GM19023 (cell line): ENCODE results near the gene ACVRL1.

Experiments used
- ATAC-seq: cut with Tn5 transposase; IDR thresholded peaks from one replicate; pipeline ENCODE4 v1.9.1; 2021; ENCODE audit warnings: mild to moderate bottlenecking, moderate library complexity; ENCODE audit not compliant: unreplicated experiment

Gene ACVRL1

DNA sequence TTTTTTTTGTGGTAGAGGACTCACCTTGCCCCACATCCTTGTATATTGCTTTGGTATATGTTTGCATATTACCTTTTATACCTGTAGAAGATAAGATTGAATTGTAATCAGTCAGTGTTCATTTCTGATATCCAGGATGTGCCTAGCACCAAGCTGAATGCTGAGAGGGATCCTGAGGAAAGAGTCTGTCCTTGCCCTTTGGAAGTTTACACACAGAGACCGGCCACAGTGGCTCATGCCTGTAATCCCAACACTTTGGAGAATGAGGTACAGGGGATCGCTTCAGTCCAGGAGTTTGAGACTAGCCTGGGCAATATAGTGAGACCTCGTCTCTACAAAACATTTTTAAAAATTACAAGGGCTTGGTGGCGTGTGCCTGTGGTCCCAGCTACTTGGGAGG is 52.6 kb downstream of the ACVRL1 start:
- ATAC-seq, result no peak

DNA sequence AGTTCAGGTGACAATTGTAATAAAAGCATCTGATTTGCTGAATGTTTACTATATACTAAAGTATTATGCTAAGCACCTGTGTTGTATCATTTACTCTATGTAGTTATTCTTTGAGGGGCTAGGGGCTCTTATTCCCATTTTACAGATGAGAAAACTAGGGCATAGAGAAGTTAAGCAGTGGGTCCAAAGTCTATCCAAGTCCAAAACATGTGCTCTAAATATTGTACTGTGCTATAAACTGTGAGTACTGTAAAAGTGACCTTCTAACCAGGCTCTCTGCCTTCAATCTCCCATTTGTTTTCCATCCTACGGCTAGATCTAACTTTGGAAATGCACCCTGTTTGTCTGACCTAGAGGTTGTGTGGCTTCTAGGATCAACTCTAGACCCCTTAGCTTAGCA is 53.2 kb downstream of the ACVRL1 start:
- ATAC-seq, result no peak

DNA sequence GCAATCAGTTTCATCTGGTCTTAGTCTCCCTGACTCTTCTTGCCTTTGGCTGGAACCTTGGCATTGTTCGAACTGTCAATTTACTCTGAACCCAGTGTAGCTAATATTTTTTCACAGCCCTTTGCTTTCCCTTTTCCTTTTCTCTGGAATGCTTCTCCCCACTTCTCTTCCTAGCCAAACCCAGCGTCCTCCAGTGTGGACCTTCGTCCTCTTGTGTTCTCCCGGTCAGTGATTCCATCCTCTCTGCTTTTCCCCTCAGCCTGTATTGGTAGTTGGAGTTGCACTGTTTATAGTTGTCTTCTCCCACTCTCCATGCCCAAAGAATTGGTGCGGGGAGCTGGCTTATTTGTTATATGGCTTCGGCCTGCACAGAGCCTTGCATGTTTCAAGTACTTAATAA is 53.6 kb downstream of the ACVRL1 start:
- no peak for ATAC-seq

- ATAC-seq, result no peak
These were observed 54.5 kb downstream of the ACVRL1 start for GRCh38 chr12:51961834-51962233.

DNA sequence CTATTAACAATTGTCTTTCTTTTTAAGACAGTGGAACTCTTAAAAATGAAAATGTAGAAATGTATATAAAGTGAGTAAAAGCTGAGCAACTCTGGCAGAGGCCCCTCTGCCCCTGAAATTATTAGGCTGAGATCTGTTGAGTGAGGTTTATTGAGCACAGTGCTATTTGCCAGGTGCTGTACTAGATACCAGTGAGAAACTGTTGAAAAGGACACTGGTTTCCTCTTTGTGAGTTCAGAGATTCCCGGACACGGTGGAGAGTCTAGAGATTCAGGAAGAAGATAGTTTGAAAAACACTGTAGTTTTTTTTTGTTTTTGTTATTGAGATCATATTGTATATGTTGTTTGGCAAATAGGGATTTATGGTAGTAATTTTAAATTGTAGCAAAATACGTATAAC is 55.4 kb downstream of the ACVRL1 start:
- ATAC-seq, result no peak

GRCh38 chr12:51963477-51963876 is 56.2 kb downstream of the ACVRL1 start:
- no peak for ATAC-seq

- ATAC-seq, result no peak
These were observed 62.3 kb downstream of the ACVRL1 start for GRCh38 chr12:51969643-51970042.

DNA sequence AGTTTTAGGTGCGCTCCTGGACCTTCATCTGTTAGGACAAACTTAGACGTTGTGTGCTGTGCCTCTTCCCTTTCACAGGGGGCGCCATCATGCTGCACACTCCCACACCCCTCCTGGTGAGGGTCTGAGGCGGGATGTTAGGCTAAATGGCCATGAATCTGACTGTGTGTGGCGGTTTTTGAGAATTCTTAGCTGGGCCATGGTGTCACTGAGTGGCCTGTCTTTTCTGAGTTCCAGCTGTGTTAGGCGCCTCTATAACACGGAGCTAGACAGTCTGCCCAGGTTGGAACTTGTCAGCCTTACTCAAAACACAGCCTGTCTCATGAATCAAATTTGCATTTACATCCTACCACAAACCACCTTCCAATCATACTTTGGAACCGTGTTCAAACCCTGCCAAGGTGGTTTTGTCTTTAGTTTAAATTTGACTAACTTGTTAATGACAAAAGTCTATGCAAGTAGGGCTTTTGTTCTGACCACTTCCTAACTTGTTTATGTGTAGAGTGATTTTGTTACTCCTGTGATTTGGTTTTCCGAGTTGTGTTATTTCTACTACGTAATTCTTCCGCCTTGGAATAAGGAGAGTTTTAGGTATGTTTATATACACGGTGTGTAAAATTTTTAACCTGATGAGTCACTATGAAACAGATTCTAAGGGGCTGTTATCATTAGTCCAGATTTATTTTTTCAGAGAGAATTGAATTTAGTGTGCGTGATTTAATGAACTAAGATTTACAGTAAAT is 63.8 kb downstream of the ACVRL1 start:
- ATAC-seq, result peak; percentile 94

GRCh38 chr12:51971679-51972421 is 64.5 kb downstream of the ACVRL1 start:
- no peak for ATAC-seq

- no peak for ATAC-seq
These were observed 65.1 kb downstream of the ACVRL1 start for GRCh38 chr12:51972422-51972812.

DNA sequence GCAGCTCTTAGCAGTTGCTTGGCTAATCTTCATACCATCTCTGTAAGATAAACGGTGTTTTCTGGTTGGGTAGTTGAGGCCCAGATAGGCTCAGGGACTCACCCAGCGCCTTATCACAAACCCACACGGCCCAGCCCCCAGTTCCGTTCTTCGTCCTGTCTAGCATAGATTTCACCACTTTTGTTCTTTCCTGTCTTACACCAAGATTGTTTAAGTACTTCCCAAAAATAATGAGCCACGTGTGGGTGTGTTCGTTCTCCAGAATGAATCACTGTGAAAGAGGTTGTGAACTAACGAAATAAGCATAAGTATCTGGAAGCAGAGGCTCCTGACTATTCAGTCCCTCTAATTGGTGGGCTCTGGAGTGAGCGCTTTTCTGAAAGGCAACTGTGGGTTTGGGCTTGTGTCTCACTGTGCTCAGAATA is 65.6 kb downstream of the ACVRL1 start:
- ATAC-seq, result no peak
